GM19452 (cell line): ENCODE results near the gene GRAP2.
"Not testable (repeated sequence)": the region's sequence is repeated elsewhere in the genome, so short reads cannot be mapped to it uniquely, and the experiment has no call there.

Experiments
- ATAC-seq: cut with Tn5 transposase; IDR thresholded peaks from one replicate; pipeline ENCODE4 v1.9.1; 2021; ENCODE audit not compliant: unreplicated experiment

GRAP2 gene

GRCh38 chr22:39942439-39943230 is 41.8 kb downstream of the GRAP2 start:
- no peak for ATAC-seq

GRCh38 chr22:39943337-39943736 is 42.5 kb downstream of the GRAP2 start:
- ATAC-seq = no peak

GRCh38 chr22:39943953-39944872 is 43.3 kb downstream of the GRAP2 start:
- ATAC-seq = no peak

- no peak for ATAC-seq
Measured at GRCh38 chr22:39946126-39946502, 45.2 kb downstream of the GRAP2 start.

- ATAC-seq = no peak
Measured at GRCh38 chr22:39946503-39947219, 45.8 kb downstream of the GRAP2 start.

- ATAC-seq = no peak
Measured at GRCh38 chr22:39947220-39948216, 46.6 kb downstream of the GRAP2 start.

- ATAC-seq = no peak
Measured at GRCh38 chr22:39949964-39950737, 49.3 kb downstream of the GRAP2 start.

GRCh38 chr22:39951603-39952293 is 50.9 kb downstream of the GRAP2 start:
- ATAC-seq = not testable (repeated sequence)

GRCh38 chr22:39952347-39952746 is 51.5 kb downstream of the GRAP2 start:
- ATAC-seq = no peak

- ATAC-seq = no peak
Measured at GRCh38 chr22:39953101-39953500, 52.2 kb downstream of the GRAP2 start.

GRCh38 chr22:39954584-39955055 is 53.7 kb downstream of the GRAP2 start:
- ATAC-seq = no peak

GRCh38 chr22:39955675-39956074 is 54.8 kb downstream of the GRAP2 start:
- no peak for ATAC-seq

GRCh38 chr22:39956932-39957664 is 56.2 kb downstream of the GRAP2 start:
- ATAC-seq = no peak

GRCh38 chr22:39958009-39958711 is 57.3 kb downstream of the GRAP2 start:
- no peak for ATAC-seq

- no peak for ATAC-seq
Measured at GRCh38 chr22:39958949-39959639, 58.2 kb downstream of the GRAP2 start.

- ATAC-seq = no peak
Measured at GRCh38 chr22:39959640-39960447, 59.0 kb downstream of the GRAP2 start, which contains the start of gene TMA7B. TSS of gene TMA7B (plus strand) at chr22:39960397. CDS start at chr22:39964375, 3,978 bp downstream.
